GM19025 (cell line): Measurements from ENCODE around the gene TMEM144.
"Not testable (repeated sequence)": the region's sequence is repeated elsewhere in the genome, so short reads cannot be mapped to it uniquely, and the experiment has no call there.

Experiments
- ATAC-seq: cut with Tn5 transposase; IDR thresholded peaks from one replicate; pipeline ENCODE4 v1.9.1; 2021; ENCODE audit warnings: mild to moderate bottlenecking, low read depth, moderate library complexity; ENCODE audit not compliant: unreplicated experiment

The TMEM144 gene

DNA sequence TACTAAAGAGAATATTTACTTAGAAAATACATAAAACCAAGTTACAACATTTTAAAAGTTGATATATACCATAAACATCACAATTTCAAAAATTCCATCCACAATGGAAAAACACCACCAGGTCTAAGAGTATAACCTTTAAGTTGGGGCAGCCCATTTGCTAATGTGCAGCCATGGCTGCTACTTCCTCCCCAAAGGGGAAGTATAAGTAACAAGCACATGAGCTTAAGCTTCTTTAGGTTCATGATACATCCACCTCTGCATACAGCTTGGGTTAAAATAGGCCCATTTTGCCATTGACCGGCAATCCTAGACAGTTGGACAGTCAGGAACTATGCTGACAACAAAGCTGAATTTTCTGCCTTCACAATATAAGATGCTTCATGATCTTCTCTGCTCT, 20.9 kb upstream of the TMEM144 start:
- no peak for ATAC-seq

GRCh38 chr4:158190718-158191117, 19.6 kb upstream of the TMEM144 start:
- ATAC-seq: no peak

GRCh38 chr4:158192439-158193158, 17.7 kb upstream of the TMEM144 start:
- no peak for ATAC-seq

GRCh38 chr4:158193171-158193749, 17.0 kb upstream of the TMEM144 start:
- ATAC-seq: no peak

DNA sequence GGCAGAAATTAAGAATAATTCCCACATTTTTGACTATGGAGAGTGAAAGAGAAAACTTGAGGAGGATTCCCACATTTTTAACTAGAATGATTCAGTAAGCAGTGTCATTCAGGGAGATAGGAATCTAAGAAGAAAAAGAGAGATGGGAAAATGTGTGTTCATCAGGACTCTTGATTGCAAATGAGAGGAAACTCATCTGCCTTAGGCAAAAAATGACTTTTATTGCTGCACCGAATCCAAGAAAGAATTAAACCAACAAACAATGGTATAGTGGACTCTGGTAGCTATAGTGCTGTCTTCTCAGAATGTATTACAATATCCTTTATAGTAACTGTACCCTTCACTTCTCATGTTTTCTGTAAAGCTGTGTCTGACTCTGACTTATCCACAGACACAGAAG, 15.0 kb upstream of the TMEM144 start:
- ATAC-seq: no peak

DNA sequence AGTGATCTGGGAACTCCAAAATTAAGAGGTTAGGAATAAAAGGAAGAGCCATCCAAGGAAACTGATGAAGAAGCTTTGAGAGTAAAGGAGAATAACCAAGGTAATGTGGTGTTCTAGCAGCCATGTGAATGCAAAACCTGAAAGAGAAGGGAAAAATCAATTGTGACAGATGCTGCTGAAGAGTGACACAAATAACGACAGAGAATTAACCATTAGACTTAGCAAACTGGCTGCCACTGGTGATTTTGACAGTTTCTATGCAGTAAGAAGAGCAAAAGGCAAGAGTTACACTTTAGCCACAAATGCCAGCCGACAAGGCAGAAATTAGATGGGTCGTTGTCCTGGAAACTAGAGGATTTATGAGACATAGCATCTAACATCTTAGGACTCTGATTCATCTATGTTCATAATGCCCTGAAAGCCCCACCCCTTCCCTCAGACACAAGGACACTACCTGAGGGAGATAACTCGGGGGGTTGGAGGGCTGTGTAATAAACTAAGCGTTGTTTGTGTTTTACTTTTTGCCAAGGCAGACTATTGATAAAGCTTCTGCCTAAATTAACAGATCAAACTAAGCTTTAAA, 13.0 kb upstream of the TMEM144 start:
- no peak for ATAC-seq

GRCh38 chr4:158200214-158200613, 10.1 kb upstream of the TMEM144 start:
- no peak for ATAC-seq

GRCh38 chr4:158201322-158201721, 9.0 kb upstream of the TMEM144 start:
- no peak for ATAC-seq

GRCh38 chr4:158201876-158202275, 8.4 kb upstream of the TMEM144 start:
- ATAC-seq: no peak

- ATAC-seq: no peak
Observed at GRCh38 chr4:158202481-158202880, 7.8 kb upstream of the TMEM144 start.

DNA sequence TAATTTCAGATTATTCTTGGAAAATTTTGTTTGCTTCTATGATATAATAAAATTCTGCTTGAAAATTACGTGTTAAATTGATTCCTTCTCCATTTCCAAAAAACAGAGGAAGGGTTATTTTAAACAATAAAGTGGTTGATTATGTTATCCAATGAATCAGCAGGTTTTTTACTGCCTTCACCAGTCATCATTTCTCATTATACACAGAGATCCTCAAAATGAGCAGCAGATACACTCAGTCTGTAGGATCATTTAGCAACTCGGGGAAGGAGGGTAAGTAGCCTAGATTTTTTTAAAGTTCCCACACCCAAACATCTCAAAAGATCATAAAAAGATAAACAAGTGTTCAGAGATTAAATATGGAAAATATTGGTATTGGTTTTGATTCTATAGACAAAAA, 6.8 kb upstream of the TMEM144 start:
- no peak for ATAC-seq

GRCh38 chr4:158203929-158204328, 6.4 kb upstream of the TMEM144 start:
- ATAC-seq: no peak

DNA sequence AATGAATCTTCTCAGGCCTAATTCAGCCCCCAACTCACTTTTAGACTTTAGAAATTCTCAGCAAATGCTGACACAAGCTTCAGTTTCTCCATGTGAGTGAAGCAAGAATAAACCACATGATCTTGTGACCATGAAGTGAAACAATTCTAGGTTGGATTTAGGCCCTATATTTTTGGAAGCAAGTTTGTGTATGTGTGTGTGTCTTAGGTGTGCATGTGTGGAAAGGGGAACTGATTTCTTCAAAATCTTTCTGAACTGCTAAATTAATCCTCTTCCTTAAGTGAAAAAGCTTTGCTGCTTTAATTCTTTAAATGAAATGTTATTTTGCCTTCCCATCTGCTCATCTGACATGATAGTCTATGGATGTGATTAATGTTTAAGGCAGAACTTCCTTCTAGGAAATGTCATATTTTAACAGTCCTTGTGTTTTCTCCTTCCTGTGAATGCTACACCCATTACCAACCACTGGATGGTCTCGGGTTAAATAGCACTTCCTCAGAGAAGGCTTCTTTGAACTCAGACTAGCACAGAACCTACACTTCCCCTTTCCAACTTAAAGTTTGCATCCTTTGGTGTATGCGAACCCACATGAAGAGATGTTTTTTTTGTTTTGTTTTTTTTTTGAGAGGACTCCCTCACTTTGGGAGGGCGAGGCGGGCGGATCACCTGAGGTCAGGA, 1.2 kb upstream of the TMEM144 start:
- no peak for ATAC-seq

- ATAC-seq: no peak
Observed at GRCh38 chr4:158211222-158211621, 936 bp downstream of the TMEM144 start.

DNA sequence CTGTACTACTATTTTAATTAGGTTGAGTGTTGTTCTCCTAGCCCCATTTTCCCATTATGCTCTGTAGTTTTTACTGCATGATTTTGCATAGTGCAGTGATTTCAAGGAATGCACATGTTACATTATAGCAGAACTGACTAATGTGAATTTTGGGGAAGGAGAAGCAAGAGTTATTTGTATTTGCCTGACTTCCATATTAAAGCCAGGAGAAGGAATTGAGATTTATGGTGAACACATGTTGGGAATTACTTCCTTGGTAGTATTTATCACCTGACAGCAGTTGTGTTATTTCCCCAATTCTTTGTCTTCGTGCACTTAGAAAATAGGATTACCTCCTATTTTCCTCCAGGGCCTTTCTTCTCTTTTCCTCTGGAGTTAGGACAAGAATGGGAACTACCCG, 3.2 kb downstream of the TMEM144 start:
- ATAC-seq: no peak

DNA sequence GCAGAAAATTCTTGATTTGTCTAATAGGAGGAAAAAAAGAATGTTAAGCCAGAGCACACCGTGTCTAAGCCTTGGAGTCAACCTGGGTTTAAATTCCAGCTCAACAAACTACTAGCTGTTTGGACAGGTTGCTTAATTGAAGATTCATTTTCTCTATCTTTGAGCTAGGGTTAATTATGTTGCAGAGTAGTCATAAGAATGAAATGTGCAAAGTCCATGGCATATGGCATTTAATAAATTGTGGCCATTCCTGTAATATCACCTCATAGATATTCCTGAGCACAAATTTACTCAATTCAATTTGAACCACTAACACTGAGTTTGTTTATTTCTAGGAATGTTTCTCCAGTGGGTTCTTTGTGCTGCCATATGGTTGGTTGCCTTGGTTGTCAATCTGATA, 4.6 kb downstream of the TMEM144 start:
- ATAC-seq: no peak

DNA sequence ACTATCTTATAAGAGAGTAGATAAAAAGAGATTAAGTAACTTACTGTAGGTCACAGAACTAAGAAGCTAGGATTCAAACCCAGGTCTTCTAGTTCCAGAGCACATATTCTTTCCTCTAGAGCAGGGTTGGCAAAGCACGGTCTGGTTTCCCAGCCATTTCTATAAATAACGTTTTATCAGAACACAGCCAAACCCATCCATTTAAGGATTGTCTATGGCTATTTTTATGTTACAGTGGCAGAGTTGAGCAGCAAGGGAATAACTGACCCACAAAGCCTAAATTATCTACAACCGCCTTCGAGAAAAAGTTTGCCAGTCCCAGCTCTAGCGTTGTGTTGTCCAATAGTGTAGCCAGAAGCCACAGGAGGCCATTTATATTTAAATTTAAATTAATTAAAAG, 7.5 kb downstream of the TMEM144 start:
- no peak for ATAC-seq

DNA sequence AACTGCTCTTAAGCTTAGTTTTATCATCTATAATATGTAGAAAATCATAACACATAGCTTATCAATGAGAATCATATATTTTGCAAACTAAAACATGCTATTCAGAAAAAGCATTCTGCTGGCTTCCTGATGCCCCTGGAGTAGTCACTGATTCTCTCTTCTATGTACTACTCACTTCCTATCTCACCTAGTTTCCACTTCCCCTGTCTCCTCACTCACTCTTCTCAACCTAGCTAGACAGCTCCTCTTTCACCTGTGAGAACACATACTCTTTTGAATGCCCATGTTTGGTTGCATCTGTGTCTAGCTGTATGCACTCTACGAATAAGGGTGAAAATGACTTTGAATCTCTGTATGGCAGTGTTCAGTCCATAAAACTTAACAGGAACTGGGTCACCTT, 9.3 kb downstream of the TMEM144 start:
- no peak for ATAC-seq

DNA sequence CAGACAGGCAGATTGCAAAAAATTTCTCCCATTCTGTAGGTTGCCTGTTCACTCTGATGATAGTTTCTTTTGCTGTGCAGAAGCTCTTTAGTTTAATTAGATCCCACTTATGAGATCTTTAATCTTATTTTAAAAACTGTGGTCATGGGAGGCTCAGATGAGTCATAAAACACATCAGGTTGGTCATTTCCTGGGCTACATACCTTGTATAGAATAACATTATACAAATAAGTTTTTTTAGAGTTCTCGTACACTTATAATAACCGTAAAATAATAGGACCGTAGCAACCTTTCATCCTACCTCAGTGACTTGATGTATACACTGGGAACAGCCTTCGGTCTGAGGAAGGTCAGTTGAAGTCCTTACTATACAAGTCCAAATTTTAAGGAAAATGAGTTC, 14.0 kb downstream of the TMEM144 start:
- ATAC-seq: not testable (repeated sequence)

GRCh38 chr4:158224999-158225398, 14.7 kb downstream of the TMEM144 start:
- ATAC-seq: not testable (repeated sequence)

GRCh38 chr4:158227880-158228279, 17.6 kb downstream of the TMEM144 start:
- not testable (repeated sequence) for ATAC-seq
